NCI-H748 (cell line): ENCODE results near the gene UQCC3.
"Not testable (repeated sequence)": the region's sequence is repeated elsewhere in the genome, so short reads cannot be mapped to it uniquely, and the experiment has no call there.

Source experiments
- DNase-seq: peaks from one replicate; lab custom pipeline; 2025; ENCODE audit not compliant: unreplicated experiment; lab: John Stamatoyannopoulos, UW

The UQCC3 gene

DNA sequence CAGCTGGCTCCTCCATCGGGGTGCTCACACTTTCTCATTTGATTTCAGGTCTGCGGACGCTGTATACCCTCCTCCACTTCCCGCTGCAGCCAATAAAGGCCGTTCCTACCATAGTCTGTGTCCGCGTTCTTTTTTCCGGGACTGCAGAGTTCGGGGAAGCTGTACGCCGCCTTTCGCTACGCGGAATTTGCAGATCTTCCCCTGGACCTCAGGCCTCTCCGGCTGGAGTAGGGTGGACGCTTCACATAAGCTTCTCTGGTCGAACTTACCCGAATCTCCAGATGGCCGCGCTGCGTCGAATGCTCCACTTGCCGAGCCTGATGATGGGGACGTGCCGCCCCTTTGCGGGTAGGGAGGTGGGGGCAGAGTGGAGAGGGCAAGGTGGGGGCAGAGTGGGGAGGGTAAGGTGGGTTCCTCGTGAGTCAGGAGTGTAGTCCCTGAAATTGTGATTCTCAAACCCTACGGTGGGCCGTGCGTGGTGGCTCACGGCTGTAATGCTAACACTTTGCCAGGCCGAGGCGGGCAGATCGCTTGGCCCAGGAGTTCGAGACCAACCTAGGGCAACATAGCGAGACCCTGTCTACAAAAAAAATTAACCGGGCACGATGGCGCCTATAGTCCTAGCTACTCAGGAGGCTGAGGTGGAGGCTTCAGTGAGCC lies 5.7 kb upstream of the UQCC3 start:
- peak; percentile 74 for DNase-seq

DNA sequence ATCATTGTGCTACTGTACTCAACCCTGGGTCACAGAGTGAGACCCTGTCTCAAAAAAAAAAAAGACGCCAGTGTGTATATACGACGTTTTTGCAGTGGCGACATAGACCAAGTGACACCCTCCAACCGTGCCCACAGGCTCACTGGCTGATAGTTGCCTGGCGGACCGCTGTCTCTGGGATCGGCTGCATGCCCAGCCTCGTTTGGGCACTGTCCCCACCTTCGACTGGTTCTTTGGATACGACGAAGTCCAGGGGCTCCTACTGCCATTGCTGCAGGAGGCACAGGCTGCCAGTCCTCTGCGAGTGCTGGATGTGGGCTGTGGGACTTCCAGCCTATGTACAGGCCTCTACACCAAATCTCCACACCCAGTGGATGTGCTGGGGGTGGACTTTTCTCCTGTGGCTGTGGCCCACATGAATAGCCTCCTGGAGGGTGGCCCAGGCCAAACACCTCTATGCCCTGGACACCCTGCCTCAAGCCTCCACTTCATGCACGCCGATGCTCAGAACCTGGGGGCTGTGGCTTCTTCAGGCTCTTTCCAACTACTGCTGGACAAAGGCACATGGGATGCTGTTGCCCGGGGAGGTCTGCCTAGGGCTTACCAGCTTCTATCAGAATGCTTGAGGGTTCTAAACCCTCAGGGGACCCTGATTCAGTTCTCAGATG lies 5.1 kb upstream of the UQCC3 start:
- no peak for DNase-seq

DNA sequence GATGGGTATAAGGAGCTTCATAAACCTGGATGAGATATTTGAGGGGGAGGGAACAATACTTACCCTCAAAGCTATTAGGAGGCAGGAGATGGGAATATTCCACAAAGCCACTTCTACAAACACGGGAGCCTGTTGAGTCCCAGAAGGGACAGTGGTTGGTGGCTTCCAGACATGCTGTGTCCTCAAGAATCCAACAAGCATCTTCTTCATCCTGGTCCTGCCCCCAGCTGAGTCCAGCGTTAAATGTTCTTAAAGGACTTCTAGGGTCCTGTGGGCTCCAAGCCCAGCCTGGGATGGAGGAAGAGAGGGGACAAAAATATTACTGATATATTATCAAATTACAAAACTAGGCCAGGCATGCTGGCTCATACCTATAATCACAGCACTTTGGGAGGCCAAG lies 4.0 kb upstream of the UQCC3 start:
- DNase-seq: no peak

DNA sequence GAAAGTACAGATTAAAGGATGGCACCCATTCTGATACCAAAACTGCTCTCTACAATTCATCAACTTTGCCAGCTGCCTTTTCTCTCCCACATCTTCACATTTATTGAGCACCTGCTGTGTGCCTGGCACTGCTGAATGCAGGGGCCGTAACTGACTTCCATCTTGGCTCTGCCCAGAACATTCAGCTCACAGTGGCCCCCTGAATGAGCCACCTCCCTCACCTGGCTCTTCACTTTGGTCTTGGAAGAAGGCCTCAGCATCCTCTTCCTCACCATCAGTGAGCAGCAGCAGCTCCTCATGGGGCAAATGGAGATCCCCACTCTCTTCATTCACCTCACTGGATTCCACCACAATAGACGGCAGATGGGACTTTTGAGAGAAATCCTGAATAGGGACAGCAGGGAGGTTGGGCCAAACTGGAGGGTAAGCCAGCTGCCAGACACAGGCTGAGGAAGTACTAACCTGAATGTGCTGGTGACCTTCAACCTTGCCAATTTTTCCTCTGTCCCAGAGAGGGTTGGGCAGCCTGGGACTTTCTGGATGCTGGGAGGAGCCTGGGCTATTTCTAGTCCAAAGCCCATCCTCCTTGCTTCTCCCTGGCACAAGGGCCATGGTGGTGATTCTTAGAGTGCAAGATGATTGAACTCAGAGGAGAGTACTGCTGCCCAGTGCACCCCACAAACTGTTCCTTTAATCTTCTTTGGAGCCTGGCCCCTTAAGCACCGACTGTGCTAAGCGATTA lies 1.9 kb upstream of the UQCC3 start:
- no peak for DNase-seq

DNA sequence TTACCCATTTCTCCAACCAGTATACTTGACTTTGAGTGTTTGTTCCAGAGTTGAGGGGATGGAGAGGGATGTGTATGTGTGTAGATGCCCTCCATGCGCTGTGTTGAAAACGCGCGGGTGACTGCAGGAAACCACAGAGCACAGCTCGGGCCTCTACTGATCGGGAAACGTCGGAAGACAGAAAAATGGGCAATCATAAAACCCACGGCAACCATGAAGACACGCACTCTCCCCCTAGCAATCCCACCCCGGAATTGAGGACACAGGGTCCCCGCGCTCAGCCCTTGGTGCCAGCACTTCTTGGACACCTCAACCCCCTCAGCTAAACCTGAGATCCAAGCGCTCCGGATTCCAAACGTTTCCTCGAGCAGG lies 251 bp upstream of the UQCC3 start:
- DNase-seq: no peak

DNA sequence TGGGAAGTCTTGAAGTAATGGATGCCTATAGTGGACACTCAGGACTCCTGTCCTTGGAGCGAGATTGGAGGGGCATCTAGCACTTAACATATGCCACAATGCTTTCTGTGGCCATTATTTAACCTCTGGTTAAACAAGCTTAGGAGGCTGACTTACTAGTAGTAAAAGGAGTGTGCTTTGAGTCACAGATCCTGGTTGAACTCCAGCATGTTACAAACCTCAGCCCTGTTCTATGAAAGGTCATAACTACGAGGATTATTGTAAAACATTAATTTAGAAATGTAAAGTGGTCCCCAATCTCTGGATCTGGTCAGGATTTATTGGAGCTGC lies 1.7 kb downstream of the UQCC3 start:
- no peak for DNase-seq

DNA sequence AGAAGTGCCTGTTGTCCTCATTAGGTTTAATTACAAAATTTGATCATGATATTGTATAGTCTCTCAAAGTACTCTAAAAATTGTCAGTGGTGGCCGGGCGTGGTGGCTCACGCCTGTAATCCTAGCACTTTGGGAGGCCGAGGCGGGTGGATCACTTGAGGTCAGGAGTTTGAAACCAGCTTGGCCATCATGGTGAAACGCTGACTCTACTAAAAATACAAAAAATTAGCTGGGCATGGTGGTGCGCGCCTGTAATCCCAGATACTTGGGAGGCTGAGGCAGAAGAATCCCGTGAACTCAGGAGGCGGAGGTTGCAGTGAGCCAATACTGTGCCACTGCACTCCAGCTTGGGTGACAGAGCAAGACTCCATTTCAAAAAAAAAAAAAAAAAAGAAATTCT lies 3.9 kb downstream of the UQCC3 start:
- DNase-seq: not testable (repeated sequence)

DNA sequence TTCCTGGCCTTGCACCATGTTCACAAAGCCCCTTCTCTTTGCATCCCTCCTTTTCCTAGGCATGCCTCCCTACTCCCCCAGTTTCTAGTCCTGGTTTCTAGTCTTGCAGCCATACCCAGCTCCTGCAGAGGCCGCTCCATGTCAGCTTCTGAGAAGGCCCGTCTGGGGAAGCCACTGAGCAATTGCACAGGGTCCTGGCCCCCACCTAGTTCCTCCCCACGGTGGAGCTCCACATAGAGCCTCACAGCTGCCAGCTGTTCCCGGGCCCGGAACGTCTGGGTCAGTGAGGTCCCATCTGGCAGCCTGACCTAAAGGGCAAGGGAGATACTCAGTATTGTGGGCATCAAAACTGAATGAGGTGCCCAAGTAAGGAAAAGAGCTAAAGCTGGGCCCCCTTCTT lies 5.2 kb downstream of the UQCC3 start:
- no peak for DNase-seq

DNA sequence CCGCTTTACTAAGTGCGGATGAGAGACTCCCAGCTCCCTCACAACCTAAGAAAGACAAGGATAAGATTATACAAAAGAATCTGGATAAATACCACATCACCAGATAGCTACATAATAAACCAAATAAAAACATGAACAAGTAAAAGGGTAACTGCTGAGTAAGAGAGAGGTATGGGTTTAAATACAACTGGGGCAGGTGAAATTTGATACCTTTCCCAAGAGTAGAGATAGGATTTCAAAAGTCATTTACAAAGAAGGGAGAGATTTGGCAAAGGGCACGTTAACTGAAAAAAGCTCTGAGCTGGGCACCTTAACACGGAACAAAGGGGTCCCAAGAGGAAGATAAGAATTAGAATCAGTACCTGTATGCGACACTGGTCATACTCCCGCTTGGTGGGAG lies 5.7 kb downstream of the UQCC3 start:
- no peak for DNase-seq

DNA sequence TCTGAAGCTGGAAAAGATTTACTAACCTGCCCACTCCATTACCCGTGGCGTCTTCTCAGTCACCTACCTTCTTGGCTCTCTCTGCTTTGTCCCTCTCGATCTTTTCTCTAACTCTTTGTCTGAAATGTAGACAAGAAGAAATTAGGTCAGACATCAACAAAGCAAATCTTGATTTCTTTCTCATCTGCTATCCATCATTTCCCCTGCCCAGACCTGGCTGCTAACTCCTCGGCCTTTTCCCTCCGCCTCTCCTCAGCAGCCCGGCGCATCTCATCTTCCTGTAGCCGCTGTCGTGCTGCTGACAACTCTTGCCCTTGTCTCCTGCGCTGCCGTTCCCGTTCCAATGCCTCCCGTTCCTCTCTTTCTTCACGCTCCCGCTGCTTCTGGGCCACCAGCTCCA lies 6.2 kb downstream of the UQCC3 start:
- no peak for DNase-seq

DNA sequence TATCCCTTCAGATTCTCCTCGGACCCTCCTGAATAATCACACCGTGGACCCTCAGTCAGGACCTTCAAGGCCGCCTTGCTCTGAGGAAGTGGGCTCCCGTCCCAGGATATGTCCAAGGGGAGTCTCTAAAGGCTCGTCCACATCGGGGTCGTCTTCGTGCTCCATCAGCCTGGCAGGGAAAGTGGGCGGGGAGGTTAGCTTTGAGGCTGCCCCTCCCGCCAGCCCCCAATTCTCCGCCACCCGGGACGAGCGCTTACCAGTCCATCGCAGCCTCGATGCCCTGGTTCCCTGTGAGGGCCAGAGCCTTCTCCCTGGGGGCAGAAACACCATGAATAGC lies 6.9 kb downstream of the UQCC3 start:
- DNase-seq: no peak

DNA sequence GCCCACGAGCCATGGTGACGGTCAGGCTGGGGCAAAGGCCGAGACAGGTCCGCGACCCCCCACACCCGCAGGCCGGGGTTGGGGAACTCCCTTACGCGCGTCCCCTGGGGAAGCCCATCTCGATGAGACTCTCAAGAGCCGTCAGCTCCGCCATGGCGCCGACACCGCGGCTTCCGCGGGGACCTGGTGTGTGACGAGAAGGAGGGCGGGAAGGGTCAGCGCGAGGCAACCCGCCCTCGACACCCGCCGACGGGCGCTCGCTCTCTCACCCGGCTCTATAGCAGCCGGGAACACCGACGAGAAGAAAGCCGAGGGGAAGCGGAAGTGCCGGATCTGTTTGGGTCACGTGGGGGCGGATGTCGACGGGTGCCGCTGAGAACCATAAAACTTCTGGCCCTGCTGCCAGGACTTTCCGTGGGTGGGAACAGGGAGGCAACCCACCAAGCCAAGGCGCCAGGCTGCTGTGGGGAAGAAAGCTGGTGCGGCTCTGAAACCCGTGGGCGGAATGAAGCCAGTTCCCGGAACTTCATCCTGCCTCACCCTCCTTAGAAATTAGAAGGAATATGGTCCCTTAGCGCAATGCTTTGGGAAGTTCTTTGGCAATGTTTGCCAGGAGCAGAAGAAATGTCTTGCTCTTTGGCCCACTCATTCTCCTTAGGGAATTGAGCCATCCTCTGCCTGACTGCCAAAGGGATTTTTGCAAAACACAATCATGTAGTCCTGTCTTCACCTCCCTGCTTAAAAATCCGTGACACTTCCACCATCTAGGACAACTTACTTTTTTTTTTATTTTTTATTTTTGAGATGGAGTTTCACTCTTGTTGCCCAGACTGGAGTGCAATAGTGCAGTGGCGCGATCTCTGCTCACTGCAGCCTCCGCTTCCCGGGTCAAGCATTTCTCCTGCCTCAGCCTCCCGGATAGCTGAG lies 7.6 kb downstream of the UQCC3 start, which contains the start of gene UBXN1:
Gene UBXN1 (minus strand): TSS at position 304 of the 927 bp plus-strand sequence. CDS start 150 bp downstream, at position 154.
- peak; percentile 90 for DNase-seq

DNA sequence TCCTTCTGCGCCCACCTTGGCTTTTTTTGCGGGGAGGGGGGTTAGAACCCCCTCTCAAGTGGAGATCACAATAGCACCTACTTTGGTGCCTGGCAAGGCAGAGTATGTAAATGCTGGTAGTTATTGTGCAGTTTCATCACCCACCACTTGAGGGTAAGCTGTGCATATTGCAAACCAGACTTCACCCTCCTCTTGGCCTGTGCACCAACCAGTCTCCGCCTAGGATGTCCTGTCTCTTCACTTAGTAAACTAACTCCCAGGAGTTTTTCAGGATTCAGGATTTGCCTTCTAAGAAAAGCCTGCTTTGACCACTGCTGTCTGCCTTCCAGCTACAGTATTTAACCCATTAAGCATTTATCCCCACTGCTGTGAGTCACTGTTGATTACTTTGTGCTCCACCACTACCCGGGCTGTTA lies 9.4 kb downstream of the UQCC3 start:
- peak; percentile 31 for DNase-seq

DNA sequence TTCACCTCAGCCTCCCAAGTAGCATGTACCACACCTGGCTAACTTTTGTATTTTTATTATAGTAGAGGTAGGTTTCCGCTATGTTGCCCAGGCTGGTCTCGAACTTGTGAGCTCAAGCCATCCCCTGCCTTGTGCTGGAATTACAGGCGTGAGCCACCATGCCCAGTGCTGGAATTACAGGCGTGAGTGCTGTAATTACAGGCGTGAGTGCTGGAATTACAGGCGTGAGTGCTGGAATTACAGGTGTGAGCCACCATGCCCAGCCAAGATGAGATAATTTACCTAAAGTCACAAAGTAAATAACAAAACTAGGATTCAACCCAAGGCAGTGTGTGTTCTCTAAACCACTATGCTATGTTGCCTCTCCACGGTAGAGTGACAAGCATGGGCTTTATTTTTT lies 11.0 kb downstream of the UQCC3 start:
- no peak for DNase-seq

DNA sequence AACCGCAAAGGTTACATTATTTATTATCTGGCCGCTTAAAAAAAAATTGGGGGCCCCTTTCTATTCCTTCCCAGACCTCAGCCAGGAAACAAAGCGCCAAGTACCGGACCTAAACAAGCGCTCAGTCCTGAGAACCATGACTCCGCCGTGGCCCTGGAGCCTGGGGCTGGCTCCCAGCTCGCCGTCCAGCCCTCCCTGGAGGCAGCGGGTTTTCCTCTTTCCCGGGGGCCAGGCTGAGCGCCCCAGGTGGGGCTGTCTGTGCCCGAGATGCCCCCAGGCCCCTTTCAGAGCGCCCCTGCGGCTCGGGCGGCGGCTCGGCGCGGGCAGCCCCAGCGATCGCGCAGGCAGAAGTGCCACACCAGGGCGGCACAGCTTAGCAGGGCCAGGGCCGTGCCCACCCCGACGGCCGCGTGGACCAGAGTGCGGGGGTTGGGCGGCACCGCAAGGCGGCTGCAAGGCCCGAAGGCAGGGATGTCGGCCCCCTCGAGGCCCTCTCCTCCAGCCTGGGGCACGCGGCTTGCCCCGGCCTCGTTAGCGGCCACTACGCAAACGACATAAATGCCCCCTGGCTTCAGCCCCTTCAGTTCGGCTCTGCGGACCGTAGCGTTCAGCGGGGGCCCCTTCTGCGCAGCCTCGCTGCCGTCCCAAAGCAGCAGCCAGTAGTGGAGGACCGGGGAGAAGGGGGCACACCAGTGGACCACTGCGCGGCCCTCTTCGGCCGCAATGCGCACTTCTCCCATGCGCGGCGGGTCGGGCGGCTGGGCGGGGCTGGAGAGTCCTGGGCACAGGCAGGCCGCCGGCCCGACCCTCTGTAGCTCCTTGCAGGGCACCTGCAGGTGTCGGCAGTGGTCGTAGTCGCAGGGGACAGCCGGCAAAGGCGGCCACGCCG lies 16.3 kb downstream of the UQCC3 start:
- DNase-seq: no peak

DNA sequence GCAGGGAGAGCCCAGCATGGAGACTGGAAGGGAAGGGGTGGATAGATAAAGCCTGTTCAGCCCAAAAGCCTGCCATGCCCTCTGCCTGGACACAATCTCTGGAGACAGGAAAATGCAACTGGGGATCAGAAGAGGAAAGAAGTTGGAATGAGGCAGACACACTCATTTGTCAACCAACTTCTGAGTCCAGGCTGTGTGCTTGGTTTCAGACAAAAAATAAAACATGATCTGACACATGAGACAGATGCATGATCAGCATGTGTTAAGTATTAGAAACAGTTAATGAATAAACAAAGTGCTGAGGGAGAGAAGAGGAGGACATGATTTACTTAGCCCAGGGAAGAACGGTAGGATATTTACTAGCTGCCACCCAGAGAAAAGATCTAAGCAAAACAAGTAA lies 17.0 kb downstream of the UQCC3 start:
- no peak for DNase-seq

DNA sequence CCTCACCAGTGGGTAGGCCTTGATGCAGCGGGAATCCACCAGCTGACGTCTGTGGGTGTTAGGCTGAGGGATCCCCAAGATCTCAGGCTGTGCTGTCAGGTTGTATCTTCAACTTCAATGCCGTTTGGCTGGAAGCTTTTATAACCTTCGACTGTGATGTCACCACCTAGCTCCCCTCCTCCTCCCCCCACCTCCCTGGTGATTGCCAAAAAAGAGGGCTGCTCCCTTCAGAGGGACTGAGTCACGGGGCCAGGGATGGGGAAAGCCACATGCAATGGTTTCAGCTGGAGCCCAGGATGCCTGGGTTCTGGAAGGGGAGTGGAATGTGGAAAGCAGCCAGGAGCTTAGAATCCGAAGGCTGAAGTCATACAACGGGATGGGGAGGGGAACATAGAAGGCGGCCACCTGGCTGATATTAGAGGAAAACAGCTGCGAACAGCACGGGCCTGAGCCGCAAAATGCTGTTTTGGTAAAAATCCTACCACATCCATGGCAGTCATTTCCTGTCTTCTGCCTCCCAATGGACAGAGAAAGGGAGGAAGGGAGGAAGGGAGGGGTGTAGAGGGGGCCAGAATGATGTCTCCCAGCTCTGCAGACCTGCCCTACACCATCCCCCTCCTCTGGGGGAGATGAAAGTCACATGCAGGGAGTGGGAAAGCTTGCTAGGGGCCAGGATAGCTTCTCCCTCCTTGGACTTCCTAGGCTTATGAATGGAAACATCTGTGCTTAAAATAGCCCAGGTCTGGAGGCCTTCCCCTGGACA lies 18.1 kb downstream of the UQCC3 start, which contains the start of gene LRRN4CL:
Gene LRRN4CL (minus strand): TSS at position 110 of the 763 bp plus-strand sequence. CDS start 1,022 bp downstream, outside the sequence.
- no peak for DNase-seq

DNA sequence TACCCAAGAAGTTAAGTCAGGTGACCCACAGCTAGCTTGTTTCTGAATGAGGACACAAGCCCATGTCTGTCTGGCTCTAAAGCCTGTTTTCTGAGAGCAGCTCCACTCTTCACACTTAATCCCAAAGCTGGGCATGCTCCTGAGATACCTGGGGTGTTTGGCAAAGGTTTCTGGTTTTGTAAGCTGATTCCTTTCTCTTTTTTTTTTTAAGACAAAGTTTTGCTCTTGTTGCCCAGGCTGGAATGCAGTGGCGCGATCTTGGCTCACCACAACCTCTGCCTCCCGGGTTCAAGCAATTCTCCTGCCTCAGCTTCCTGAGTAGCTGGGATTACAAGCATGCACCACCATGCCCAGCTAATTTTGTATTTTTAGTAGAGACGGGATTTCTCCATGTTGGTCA lies 22.2 kb downstream of the UQCC3 start:
- not testable (repeated sequence) for DNase-seq

DNA sequence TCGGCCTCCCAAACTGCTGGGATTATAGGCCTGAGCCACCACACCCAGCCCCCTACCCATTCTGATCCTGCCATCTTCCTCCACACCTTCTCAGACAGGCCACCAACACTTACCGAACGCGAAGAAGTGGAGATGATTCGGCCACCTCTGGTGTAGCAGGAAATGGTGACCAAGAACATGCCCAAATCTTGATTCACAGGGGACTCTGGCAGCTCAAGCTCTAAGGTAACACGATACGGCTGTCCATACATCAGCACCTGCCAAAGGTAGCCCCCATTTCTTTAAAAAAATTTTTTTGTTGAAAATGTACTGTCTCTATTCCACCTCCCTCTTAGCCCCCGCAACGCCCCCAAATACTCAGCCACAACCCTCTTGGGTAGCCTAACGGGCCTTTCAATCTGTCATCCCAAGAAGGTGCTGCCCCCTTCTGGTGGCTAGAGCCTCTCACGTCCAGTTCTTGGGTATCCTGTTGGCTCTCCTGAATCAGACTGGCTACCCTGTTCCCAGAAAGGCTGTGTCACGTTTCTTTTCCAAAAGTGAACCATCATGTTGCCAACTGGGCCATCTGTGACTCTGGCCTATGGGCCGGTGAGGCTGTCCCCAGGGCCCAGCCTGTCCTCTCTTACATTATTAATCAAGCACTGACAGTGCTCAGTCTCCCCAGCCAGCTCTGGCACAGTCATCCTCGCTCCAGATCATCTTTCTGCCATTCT lies 23.1 kb downstream of the UQCC3 start:
- DNase-seq: peak; percentile 70
